Testis (tissue), 2 donors: ENCODE results near the gene NEAT1.
A peak's percentile ranks its signal among the peaks of the same experiment; 100 is the strongest.

ENCODE experiments used
- POLR2A ChIP-seq: fragments of 450-650 bp; IDR thresholded peaks from one replicate; pipeline ENCODE4 v1.6.1; 2017; ENCODE audit warnings: antibody characterized with exemption, mild to moderate bottlenecking, moderate library complexity
- TF ChIP-seq, protein P1 (sequence below), 3 experiments: fragments of 450-650 bp in 2 of 3; fragments of 200-600 bp in 1 of 3; sonication (generic) in 1 of 3; IDR thresholded peaks; one replicate each; pipeline ENCODE4 v1.5.1; 2016 to 2019; ENCODE audit warnings: antibody characterized with exemption in 3 of 3, mild to moderate bottlenecking in 2 of 3, moderate library complexity in 1 of 3

DNA sequence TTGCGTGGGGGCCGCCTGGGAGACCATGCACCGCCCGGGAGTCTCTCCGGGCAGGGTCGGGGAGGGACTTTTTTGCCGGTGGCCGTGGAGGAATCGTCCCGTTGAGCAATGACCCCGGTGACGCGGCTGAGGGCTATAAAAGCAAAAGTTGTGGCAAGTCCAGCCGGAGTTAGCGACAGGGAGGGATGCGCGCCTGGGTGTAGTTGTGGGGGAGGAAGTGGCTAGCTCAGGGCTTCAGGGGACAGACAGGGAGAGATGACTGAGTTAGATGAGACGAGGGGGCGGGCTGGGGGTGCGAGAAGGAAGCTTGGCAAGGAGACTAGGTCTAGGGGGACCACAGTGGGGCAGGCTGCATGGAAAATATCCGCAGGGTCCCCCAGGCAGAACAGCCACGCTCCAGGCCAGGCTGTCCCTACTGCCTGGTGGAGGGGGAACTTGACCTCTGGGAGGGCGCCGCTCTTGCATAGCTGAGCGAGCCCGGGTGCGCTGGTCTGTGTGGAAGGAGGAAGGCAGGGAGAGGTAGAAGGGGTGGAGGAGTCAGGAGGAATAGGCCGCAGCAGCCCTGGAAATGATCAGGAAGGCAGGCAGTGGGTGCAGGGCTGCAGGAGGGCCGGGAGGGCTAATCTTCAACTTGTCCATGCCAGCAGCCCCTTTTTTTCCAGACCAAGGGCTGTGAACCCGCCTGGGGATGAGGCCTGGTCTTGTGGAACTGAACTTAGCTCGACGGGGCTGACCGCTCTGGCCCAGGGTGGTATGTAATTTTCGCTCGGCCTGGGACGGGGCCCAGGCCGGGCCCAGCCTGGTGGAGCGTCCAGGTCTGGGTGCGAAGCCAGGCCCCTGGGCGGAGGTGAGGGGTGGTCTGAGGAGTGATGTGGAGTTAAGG lies at the start of gene NEAT1:
- TF ChIP-seq, protein P1, sequence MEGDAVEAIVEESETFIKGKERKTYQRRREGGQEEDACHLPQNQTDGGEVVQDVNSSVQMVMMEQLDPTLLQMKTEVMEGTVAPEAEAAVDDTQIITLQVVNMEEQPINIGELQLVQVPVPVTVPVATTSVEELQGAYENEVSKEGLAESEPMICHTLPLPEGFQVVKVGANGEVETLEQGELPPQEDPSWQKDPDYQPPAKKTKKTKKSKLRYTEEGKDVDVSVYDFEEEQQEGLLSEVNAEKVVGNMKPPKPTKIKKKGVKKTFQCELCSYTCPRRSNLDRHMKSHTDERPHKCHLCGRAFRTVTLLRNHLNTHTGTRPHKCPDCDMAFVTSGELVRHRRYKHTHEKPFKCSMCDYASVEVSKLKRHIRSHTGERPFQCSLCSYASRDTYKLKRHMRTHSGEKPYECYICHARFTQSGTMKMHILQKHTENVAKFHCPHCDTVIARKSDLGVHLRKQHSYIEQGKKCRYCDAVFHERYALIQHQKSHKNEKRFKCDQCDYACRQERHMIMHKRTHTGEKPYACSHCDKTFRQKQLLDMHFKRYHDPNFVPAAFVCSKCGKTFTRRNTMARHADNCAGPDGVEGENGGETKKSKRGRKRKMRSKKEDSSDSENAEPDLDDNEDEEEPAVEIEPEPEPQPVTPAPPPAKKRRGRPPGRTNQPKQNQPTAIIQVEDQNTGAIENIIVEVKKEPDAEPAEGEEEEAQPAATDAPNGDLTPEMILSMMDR (IDR thresholded peaks at IDR 0.05): peak in 2 of 3 experiments; percentile 0 to 25
- peak; percentile 99 for TF ChIP-seq POLR2A
